ENCODE results near the gene TIAM1.

TIAM1 gene

GRCh38 chr21:31218830-31219608 lies 125.0 kb downstream of the TIAM1 start:
- H2AFZ ChIP-seq (ENCODE audit: low read depth, low read length) = no peak overlapping the region
- H3K9me3 ChIP-seq (ENCODE audit: low read length) = no peaks in the 10 kb centered on the region
- H3K36me3 ChIP-seq (ENCODE audit: insufficient read depth, low read length) = peaks cover 3% of the 10 kb centered on the region
- H3K4me3 ChIP-seq (ENCODE audit: low read length) = no peak overlapping the region
- no peaks in the 10 kb centered on the region for H3K27me3 ChIP-seq (ENCODE audit: insufficient read depth, low read length)
- peaks cover 14% of the 10 kb centered on the region for H3K4me1 ChIP-seq (ENCODE audit: insufficient read depth, low read length)

GRCh38 chr21:31216206-31216605 lies 127.9 kb downstream of the TIAM1 start:
- Histone ChIP-seq H2AFZ (ENCODE audit: low read depth, low read length) (no peak overlapping the region), H3K4me1 (ENCODE audit: insufficient read depth, low read length) (peaks cover 11% of the 10 kb centered on the region), H3K9me3 (ENCODE audit: low read length) (no peaks in the 10 kb centered on the region), H3K4me3 (ENCODE audit: low read length) (no peak overlapping the region), H3K36me3 (ENCODE audit: insufficient read depth, low read length) (no peaks in the 10 kb centered on the region), H3K27me3 (ENCODE audit: insufficient read depth, low read length) (no peaks in the 10 kb centered on the region)

- H2AFZ ChIP-seq (ENCODE audit: low read depth, low read length) = no peak overlapping the region
- H3K9me3 ChIP-seq (ENCODE audit: low read length) = no peaks in the 10 kb centered on the region
- no peaks in the 10 kb centered on the region for H3K27me3 ChIP-seq (ENCODE audit: insufficient read depth, low read length)
- H3K4me3 ChIP-seq (ENCODE audit: low read length) = no peak overlapping the region
- H3K4me1 ChIP-seq (ENCODE audit: insufficient read depth, low read length) = no peaks in the 10 kb centered on the region
- peaks cover 5% of the 10 kb centered on the region for H3K36me3 ChIP-seq (ENCODE audit: insufficient read depth, low read length)
These were observed 130.3 kb downstream of the TIAM1 start for GRCh38 chr21:31213787-31214186.

- Histone ChIP-seq H3K4me3 (ENCODE audit: low read length) (no peak overlapping the region), H3K27me3 (ENCODE audit: insufficient read depth, low read length) (no peaks in the 10 kb centered on the region), H3K4me1 (ENCODE audit: insufficient read depth, low read length) (no peaks in the 10 kb centered on the region), H3K9me3 (ENCODE audit: low read length) (no peaks in the 10 kb centered on the region), H3K36me3 (ENCODE audit: insufficient read depth, low read length) (peaks cover 5% of the 10 kb centered on the region), H2AFZ (ENCODE audit: low read depth, low read length) (no peak overlapping the region)
These were observed 132.2 kb downstream of the TIAM1 start for GRCh38 chr21:31211836-31212235.

- peaks cover 5% of the 10 kb centered on the region for H3K36me3 ChIP-seq (ENCODE audit: insufficient read depth, low read length)
- H3K9me3 ChIP-seq (ENCODE audit: low read length) = no peaks in the 10 kb centered on the region
- H2AFZ ChIP-seq (ENCODE audit: low read depth, low read length) = no peak overlapping the region
- peaks cover 4% of the 10 kb centered on the region for H3K4me1 ChIP-seq (ENCODE audit: insufficient read depth, low read length)
- H3K27me3 ChIP-seq (ENCODE audit: insufficient read depth, low read length) = no peaks in the 10 kb centered on the region
- H3K4me3 ChIP-seq (ENCODE audit: low read length) = no peak overlapping the region
These were observed 138.6 kb downstream of the TIAM1 start for GRCh38 chr21:31205412-31205811.

GRCh38 chr21:31204801-31205200 lies 139.3 kb downstream of the TIAM1 start:
- H3K4me3 ChIP-seq (ENCODE audit: low read length) = no peak overlapping the region
- peaks cover 4% of the 10 kb centered on the region for H3K36me3 ChIP-seq (ENCODE audit: insufficient read depth, low read length)
- no peaks in the 10 kb centered on the region for H3K27me3 ChIP-seq (ENCODE audit: insufficient read depth, low read length)
- no peak overlapping the region for H2AFZ ChIP-seq (ENCODE audit: low read depth, low read length)
- peaks cover 4% of the 10 kb centered on the region for H3K4me1 ChIP-seq (ENCODE audit: insufficient read depth, low read length)
- no peaks in the 10 kb centered on the region for H3K9me3 ChIP-seq (ENCODE audit: low read length)

- peaks cover 4% of the 10 kb centered on the region for H3K4me1 ChIP-seq (ENCODE audit: insufficient read depth, low read length)
- no peaks in the 10 kb centered on the region for H3K9me3 ChIP-seq (ENCODE audit: low read length)
- H3K36me3 ChIP-seq (ENCODE audit: insufficient read depth, low read length) = no peaks in the 10 kb centered on the region
- no peak overlapping the region for H3K4me3 ChIP-seq (ENCODE audit: low read length)
- no peaks in the 10 kb centered on the region for H3K27me3 ChIP-seq (ENCODE audit: insufficient read depth, low read length)
- no peak overlapping the region for H2AFZ ChIP-seq (ENCODE audit: low read depth, low read length)
These were observed 140.5 kb downstream of the TIAM1 start for GRCh38 chr21:31203431-31204054.

GRCh38 chr21:31201548-31201947 lies 142.5 kb downstream of the TIAM1 start:
- Histone ChIP-seq H3K9me3 (ENCODE audit: low read length) (no peaks in the 10 kb centered on the region), H3K4me3 (ENCODE audit: low read length) (no peak overlapping the region), H3K36me3 (ENCODE audit: insufficient read depth, low read length) (no peaks in the 10 kb centered on the region), H3K4me1 (ENCODE audit: insufficient read depth, low read length) (peaks cover 6% of the 10 kb centered on the region), H2AFZ (ENCODE audit: low read depth, low read length) (no peak overlapping the region), H3K27me3 (ENCODE audit: insufficient read depth, low read length) (no peaks in the 10 kb centered on the region)

GRCh38 chr21:31201144-31201543 lies 142.9 kb downstream of the TIAM1 start:
- H3K27me3 ChIP-seq (ENCODE audit: insufficient read depth, low read length) = no peaks in the 10 kb centered on the region
- no peak overlapping the region for H3K4me3 ChIP-seq (ENCODE audit: low read length)
- H2AFZ ChIP-seq (ENCODE audit: low read depth, low read length) = no peak overlapping the region
- H3K9me3 ChIP-seq (ENCODE audit: low read length) = no peaks in the 10 kb centered on the region
- no peaks in the 10 kb centered on the region for H3K36me3 ChIP-seq (ENCODE audit: insufficient read depth, low read length)
- peaks cover 6% of the 10 kb centered on the region for H3K4me1 ChIP-seq (ENCODE audit: insufficient read depth, low read length)

GRCh38 chr21:31198575-31198974 lies 145.5 kb downstream of the TIAM1 start:
- Histone ChIP-seq H3K27me3 (ENCODE audit: insufficient read depth, low read length) (no peaks in the 10 kb centered on the region), H3K36me3 (ENCODE audit: insufficient read depth, low read length) (no peaks in the 10 kb centered on the region), H3K9me3 (ENCODE audit: low read length) (no peaks in the 10 kb centered on the region), H3K4me3 (ENCODE audit: low read length) (no peak overlapping the region), H3K4me1 (ENCODE audit: insufficient read depth, low read length) (peaks cover 3% of the 10 kb centered on the region), H2AFZ (ENCODE audit: low read depth, low read length) (no peak overlapping the region)

GRCh38 chr21:31196724-31197123 lies 147.3 kb downstream of the TIAM1 start:
- Histone ChIP-seq H3K9me3 (ENCODE audit: low read length) (no peaks in the 10 kb centered on the region), H3K4me1 (ENCODE audit: insufficient read depth, low read length) (peaks cover 3% of the 10 kb centered on the region), H2AFZ (ENCODE audit: low read depth, low read length) (no peak overlapping the region), H3K27me3 (ENCODE audit: insufficient read depth, low read length) (no peaks in the 10 kb centered on the region), H3K36me3 (ENCODE audit: insufficient read depth, low read length) (no peaks in the 10 kb centered on the region), H3K4me3 (ENCODE audit: low read length) (no peak overlapping the region)

GRCh38 chr21:31195334-31196015 lies 148.6 kb downstream of the TIAM1 start:
- no peaks in the 10 kb centered on the region for H3K27me3 ChIP-seq (ENCODE audit: insufficient read depth, low read length)

GRCh38 chr21:31194510-31195293 lies 149.4 kb downstream of the TIAM1 start:
- Histone ChIP-seq H2AFZ (ENCODE audit: low read depth, low read length) (no peak overlapping the region), H3K4me1 (ENCODE audit: insufficient read depth, low read length) (peaks cover 3% of the 10 kb centered on the region), H3K36me3 (ENCODE audit: insufficient read depth, low read length) (no peaks in the 10 kb centered on the region), H3K4me3 (ENCODE audit: low read length) (no peak overlapping the region), H3K27me3 (ENCODE audit: insufficient read depth, low read length) (no peaks in the 10 kb centered on the region), H3K9me3 (ENCODE audit: low read length) (no peaks in the 10 kb centered on the region)

More at GRCh38 chr21:31195334-31196015, 148.6 kb downstream of the TIAM1 start:
- Histone ChIP-seq H2AFZ (ENCODE audit: low read depth, low read length) (no peak overlapping the region), H3K36me3 (ENCODE audit: insufficient read depth, low read length) (no peaks in the 10 kb centered on the region), H3K4me3 (ENCODE audit: low read length) (no peak overlapping the region), H3K9me3 (ENCODE audit: low read length) (no peaks in the 10 kb centered on the region), H3K4me1 (ENCODE audit: insufficient read depth, low read length) (peaks cover 3% of the 10 kb centered on the region)

All from neuron (in vitro differentiated cells).